Activated CD8-positive, alpha-beta memory T cell treated with anti-CD3 and anti-CD28 coated beads for 4 hours (primary cell): Measurements from ENCODE around the gene GHRL.

ENCODE experiments used
- DNase-seq, 2 donors: peaks; one replicate each; pipeline ENCODE4 v3.0.0-alpha.2; 2020; ENCODE audit warnings: low read depth in 2 of 2

The GHRL gene

DNA sequence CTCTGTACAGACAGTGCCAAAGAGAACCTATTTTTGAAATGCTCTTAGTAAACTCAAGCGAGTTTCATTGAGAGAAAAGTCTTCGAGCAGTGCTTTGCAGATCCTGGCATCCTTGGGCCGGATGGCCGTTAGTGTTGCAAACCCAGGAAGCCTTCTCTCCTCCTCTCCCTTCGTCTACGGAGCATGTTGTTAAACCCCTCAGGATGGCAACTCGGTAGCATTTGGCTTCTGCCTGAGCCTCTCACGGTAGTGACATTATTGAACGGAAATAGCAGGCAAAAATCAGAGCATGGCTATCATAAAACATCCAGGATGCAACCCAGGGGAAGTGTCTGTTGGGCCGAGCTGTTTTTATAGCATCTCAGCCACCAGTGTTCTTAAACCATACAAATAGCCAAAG lies 34.8 kb upstream of the GHRL start:
- DNase-seq = no peak

DNA sequence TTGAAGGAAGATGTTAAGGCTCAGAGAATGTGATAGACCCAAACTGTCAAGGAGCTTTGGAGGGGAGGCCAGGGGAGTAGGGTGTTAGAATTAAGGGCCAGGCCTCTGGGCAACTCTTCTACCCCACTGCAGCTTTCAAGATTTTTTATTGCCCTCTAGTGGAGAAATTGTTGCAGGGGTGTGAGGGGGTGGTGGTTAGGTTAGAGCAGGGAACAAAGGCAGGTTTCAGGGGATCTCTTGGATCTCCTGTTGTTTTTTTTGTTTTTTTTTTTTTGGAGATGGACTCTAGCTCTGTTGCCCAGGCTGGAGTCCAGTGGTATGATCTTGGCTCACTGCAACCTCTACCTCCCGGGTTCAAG lies 29.6 kb upstream of the GHRL start:
- DNase-seq = no peak

DNA sequence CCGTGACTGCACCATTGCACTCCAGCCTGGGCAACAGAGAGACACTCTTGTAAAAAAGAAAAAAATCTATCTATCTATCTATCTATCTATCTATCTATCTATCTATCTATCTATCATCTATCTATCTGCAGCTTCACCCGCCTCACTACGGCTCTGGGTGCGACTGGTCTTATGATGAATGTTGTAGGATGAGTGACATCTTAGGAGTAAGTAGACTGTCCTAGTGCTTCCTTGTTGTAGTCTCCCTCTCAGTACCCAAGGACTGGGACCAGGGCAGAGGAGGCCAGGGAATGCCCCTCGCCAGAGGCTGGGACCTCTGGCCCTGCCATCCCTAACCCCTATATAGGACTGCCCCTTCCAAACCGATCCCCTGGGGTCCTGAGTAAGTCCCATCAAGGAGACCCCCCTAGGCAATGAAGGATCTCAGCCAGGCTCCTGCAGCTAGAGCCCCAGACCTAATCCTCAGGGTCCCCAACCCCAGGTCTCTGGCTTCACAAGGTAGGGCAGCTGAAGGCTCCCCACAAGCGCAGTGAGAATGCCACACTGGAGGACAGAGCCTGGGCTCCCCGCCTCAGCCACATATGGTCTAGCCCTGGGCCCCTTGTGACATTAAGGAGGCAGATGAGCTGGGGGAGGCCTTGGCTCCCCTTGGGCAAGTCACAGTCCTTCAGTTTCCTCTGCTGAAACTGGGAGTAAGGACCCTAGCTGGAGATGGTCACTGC lies 29.0 kb upstream of the GHRL start:
- no peak for DNase-seq

DNA sequence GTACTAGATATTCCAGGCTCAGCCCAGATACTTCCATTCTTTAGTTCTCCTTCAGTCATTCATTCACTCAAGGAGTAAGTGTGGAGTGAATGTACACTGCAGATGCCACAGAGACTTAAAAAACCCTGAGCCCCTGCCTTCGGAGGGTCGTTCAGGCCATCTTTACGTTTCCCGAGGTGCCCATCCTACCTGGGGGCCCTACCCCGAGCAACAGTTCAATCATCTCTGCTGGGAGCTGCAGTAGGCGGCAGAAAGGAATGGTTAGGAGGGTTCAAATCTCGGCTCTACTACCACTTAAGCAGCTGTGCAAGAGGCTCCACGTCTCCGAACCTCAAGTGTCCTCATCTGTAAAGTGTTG lies 27.6 kb upstream of the GHRL start:
- no peak for DNase-seq

DNA sequence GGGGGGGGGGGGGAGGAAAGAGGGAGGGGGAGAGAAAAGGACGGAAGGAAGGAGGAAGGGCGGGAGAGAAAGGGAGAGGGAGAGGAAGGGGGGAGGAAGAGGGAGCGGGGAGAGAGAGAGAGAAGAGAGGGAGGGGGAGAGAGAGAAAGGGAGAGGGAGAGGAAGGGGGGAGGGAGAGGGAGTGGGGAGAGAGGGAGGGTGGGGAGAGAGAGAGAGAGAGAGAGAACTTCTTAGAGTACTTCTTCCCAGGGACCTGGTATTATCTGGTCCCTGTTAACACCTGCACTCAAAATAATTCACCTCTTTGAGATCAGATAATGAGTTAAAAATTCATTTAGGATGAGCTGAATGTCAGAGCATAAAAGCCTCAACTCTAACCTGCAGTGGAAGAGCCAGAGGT lies 27.1 kb upstream of the GHRL start:
- DNase-seq = no peak

DNA sequence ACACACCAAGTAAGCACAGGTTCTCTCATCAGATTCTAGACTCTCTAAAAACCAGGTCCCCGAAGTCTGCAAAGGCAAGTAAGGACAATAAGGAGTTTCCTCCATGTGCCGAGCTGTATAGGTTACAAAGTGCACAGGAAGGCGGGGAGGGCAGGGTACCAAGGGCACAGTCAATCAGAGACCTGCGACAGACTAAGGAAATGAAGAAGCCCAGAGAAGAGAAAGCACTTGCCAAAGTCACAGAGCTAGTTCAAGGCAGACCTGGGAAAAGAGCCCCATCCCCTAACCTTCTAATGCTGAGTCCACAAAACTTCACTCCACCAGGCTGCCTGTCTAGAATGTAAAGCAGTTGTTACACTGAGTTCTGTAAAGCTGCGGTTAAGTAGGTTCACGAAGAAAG lies 26.5 kb upstream of the GHRL start:
- no peak for DNase-seq

DNA sequence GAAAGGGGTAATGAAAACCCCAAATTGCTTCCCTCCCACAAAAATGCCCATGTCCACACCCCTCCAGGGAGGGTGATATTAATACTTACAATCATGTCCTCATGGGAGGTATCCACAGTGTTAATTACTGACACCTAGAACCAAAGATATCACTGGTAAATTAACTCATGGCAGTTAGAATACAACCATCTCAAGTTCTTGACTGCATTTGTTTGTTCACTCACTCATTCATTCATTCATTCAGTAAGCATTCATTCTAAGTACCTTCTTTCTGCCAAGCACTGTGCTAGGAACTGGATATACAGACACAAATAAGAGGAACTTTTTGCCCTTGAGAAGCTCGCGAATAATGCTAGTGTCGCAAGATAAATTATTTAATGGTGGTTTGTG lies 25.2 kb upstream of the GHRL start:
- no peak for DNase-seq

DNA sequence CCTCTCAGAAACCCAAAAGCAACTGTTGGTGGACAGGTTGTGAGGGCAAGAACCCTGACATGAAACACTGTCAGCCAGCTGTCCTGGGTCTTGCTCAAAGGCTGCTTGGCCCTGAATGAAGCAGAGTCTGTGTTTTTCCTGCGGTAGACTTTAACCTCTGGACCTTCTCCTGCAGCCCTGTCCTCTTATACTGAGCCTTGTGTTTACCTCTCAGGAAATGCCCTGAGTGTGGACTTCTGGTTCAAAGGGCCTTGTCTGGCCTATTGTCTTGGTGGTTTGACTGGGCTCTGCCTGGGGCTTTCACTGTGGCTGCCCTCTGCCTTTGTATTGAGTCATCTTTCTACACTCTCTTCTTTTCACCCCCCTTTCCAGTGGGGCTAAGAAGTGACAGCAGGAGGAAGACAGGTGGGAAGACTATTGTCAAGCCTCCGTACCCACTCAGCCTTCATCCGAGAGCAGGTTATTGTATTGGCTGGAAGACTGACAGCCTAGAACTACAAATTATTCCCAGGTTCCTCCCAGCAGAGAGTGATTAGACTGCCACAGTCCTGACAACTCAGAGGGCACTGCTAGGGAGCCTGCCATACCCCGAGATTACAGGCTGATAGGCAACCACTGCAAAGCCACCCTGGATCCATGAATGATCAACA lies 24.7 kb upstream of the GHRL start:
- no peak for DNase-seq

DNA sequence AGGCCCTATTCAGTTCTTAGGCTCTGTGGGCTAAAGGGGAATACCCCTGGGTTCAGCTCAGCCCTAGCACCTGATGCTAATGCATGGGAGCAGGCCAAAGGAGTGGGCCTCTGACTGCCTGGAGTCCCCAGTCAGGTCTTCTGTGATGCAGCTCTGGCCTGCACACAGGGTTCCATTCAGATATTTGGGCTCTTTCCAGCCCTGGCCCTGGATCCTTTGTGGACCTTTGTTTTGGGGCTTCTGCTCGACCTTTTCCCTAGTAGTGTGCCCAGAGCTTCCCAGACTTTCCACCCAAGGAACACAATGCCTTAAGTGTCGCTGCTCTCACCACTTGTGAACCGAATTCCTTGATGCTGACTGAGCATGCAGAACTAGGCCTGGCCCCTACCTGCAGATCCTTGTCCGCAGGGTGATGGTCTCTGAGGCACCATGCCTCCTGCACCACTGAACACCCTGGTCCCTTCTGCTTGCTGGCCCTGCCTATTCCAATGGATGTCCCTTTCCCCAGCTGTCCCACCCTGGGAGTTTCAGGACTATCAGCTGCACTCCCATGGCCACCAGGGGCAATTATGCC lies 23.1 kb upstream of the GHRL start:
- DNase-seq = no peak

DNA sequence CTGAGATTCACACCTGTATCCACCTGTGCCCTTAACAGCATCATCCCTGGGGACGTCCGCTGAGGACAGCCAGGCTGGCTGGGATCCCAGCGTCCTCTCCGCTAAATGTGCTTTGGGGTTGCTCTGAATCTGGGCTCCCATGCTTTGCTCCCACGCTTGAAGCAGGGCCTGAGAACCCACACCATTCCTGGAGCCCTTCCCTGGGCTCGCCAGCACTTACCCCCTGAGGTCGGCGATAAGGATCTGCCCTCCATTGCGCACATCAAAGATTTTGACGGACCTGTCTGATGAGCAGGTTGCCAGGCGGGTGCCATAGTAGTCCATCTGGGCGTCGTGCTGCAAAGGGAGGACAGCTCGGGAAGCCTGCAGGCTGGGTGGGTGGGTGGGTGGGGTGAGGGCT lies 22.4 kb upstream of the GHRL start:
- no peak for DNase-seq

DNA sequence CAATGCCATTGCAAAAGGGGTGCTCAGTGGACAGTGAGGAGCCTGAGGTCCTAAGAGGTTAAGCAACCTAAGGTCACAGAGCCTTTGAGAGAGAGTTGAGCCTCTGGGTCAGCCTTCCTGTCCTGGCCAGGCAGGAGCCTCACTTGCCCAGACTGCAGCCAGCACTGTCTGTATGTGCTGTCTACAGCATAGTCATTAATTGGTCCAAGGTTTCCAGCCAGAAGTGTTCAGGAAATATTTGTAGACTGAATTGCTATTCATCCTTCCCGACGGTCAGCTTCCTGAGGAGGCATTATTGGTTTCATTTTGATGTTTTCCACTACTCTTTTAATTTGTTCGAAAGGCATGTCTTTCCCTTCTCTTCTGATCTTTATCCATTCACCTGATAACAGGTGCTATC lies 20.1 kb upstream of the GHRL start:
- no peak for DNase-seq

DNA sequence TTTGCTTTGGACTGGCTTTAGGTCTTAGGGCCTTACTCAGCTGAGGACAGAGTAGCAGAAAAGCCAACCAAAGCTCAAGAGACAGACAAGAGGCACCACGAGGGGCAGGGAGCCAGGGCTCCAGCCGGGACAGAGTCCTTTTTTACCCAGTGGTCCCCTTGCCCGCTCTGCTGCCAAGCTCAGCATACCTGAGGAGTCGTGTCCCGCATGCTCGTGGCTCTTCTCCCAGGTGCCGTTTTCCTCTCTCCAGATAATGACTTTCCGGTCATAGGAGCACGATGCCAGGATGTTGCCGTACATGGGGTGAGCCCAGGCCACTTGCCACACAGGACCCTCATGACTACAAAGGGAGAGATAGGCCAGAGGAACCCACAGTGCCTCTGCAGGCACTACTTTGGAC lies 19.6 kb upstream of the GHRL start:
- no peak for DNase-seq

DNA sequence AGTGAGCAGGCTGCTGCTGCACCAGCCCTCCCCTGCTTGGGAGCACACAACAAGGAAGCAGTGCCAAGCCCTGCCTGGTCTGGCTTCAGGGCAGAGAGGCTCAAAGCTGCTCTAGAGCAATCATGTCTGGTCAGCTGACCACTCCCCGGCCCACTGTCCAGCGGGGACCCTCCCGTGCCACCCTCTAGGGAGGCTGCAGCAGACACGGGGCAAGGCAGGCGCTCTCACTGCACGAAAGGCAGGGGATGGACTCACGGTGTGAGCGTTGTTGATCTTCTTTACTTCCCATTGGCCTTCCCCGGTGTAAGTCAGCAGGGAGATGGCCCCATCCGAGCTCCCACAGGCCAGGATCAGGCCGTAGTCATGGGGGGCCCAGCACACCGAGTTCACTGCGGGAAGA lies 19.0 kb upstream of the GHRL start:
- DNase-seq = no peak

DNA sequence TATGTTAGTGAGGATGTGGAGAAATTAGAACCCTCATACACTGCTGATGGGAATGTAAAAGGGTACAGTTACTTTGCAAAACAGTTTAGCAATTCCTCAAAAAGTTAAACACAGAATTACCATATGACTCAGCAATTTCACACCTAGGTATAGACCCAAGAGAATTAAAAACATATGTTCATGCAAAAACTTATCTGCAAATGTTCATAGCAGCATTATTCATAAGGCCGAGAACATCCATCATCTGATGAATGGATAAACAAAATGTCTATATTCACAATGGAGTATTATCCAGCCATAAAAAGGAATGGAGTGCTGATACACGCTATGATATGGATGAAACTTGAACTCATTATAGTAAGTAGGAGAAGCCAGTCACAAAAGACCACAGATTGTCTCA lies 17.8 kb upstream of the GHRL start:
- no peak for DNase-seq

DNA sequence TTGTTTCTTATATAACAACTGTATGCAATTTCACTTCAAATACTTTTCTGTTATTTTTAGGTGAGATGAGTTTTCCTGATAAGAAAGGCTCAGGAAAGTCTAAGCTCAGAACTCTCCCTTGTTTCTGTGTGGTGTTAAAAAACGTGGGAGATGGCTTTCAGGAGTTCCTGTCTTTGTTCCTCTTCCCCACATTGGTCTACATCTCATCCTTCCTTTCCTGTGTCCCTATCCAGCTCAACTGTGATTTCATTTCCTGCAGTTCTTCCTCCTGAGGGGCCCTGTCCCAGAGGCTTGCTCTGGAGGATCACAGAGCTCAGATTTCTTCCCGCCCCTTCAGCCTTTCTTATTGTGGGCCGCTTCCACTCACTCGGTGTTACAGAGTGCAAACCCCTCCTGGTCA lies 17.0 kb upstream of the GHRL start:
- DNase-seq = no peak

DNA sequence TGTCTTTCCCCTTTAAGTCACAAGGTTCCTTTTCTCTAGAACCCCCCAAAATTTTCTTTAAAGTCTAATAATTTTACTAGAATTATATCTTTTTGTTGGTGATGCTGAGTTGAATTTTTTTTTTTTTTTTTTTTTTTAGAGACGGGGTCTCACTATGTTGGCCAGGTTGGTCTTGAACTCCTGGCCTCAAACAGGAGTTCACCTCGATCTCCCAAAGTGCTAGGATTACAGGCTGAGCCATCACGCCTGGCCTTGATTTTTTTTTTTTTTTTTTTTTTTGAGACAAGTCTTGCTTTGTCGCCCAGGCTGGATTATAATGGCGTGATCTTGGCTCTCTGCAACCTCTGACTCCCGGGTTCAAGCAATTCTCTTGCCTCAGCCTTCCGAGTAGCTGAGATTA lies 15.9 kb upstream of the GHRL start:
- DNase-seq = no peak

DNA sequence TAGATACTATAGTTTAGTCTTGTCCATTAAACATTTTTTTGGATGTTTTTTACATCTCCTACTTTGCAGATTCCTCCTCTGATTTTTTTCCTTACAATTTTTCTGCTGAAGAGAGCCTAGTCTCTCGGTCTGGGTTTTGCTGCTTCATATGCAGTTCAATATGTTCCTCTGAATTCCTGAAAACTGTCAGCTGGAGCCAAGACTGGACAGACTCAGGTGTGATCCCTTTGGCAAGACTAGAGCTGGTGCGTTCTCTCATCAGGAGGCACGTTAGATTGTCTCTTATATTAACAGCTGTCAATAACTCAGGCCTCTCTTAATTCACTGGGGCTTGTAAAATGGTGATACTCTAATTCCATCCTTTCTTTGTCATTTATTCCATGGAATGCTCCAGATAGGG lies 13.4 kb upstream of the GHRL start:
- no peak for DNase-seq

DNA sequence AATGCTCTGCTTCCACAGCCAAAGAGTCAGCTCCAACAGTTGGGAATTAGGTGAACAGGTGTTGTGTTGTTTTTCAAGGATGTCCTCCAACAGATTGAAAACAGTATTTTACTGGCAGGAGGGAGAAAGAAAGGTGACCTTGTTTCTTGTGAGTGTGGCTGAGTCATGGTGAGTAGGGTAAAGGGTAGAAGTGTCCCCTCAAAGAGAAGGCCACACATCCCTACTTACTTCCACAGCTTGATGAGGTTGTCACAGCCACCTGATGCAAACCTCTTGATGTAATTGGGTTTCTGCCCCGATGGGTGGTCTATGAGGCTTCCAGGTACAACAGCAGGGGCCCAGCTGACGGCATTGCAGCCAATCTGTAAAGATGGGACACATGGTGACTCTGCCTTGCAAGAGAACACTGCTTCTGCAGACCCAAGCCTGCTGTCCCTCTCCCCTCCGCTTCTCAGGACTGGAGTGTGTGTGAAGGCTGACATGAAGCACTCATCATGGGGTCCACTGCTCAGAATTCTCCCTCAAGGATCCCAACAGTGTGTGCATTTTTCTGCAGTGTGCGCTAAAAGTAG lies 12.7 kb upstream of the GHRL start:
- DNase-seq = no peak

DNA sequence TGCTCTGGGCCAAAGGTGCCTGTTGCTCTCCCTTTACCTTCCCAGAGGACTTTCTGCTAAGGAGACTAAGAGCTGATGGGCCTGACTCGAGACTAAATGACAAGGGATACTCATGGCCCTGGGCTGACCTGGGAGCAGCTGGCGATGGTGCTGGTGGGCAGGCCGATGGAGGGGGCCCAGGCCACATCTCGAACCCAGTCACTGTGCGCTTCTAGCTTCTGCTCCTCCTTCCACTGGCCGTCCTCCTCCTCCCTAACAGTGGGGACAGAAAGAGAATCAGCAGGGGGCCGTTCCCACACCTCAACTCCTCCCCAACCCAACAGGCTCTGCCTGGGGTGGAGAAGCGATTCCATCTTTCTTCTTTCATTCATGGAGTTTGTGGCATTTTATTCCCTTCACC lies 12.2 kb upstream of the GHRL start:
- DNase-seq = no peak

DNA sequence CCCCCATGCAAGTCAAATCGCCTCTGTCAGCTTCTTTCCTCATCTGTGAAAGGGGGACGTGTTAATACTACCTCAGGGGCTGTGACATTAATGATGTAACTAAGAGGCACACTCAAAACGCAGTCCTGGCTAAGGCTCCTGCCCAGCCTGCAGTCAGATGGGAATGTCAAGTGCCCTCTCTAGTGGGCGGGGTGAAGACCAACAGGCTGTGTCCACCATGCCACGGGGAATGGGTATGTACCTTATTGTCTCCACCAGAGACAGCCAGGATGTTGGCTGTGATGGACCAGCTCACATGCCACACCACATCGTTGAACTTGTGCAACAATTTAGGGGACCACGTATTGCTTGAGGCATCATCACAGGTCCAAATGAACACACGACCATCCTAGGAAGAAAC lies 11.0 kb upstream of the GHRL start:
- DNase-seq = no peak

DNA sequence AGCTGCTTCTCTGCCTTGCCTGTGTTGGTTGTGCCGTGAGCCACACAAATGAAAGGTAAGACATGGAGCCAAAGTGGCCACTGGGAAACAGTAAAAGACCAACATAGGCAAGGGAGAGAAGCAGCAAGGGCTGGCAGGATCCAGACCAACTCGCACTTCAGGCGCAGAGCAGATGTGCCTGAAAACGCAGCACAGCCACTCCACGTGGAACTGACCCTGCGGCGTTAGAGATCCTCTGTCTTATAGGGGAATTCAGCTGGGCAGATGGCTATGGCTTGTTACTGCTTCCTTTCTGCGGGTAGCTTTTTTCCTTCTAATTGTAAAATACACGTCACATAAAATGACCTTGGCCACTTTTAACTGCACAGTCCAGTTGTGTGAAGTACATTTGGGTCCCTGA lies 10.4 kb upstream of the GHRL start:
- DNase-seq = no peak

DNA sequence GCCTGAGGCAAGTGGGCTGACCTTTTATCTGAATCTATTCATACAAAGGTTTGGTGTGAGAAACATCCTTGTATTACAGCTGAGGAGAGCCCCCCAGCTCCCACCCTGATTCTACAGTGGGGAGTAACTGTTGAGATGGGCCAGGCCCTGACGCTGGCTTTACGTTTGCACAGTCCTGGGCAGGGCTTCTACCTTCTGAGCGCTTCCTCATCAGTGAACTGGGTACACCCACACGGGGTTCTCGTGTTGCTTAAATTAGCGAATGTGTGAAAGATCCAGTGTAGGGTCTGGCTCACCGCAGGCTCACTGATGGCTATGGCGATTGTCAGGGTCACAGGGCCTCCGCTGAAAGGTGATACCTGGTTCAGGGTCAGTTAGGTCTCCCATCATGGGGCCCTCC lies 7.3 kb upstream of the GHRL start:
- no peak for DNase-seq

DNA sequence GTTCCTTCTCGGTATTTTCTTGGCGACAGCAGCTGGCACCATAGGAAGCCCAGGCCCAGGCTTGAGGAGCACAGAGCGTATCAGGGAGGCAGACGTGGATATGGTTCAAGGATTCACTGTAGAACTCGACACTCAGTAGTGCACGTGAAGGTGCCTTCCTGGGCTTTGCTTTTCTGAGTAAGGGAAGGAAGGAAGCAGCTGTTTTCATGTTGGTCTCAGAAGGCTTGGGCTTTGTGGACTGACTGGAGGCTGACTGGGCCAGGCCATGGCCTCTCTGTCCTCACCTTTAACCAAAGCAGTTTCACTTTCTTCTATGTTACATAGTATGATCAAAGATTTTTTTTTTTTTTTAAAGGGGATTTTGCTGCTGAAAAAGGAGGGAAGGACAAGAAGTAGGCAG lies 6.9 kb upstream of the GHRL start:
- no peak for DNase-seq

DNA sequence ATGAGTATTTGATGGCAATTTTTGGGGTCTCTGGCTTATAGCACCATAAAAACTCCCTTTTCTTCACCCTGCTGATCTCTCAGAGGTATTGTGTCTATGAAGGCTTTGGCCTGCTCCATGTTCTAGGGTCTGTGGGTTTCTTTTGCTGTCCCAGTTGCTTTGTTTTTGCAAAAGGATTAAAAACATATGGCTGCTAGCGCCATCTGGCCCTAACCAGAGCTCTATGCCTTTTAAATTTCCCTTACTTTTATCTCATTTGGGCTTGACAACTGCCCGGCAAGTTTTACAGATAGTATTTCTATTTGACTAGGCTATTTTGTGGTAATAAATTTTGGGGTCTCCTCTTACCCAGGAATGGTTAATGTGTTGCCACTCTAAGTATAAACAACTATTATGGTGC lies 6.4 kb upstream of the GHRL start:
- no peak for DNase-seq
